ENCODE measurements around the gene RASSF3.

RASSF3 gene

DNA sequence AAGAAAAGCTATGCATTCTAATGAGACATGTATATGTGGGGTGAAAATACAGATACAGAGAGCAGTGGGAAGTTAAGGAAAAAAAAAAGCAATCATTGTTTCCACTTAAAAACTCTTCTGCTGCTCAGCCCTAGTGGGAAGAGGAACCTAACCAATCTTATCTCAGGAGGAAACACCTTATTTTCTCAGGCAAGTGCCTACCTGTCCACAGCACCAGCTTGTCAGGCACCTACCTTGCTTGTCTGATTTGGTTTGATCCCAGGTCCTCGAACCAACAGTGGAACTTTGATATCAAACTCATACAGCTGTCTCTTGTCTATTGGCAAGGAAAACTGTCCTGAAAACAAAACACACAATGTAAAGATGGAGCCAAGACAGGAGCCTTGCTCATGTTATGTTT, 126.5 kb downstream of the RASSF3 start:
- TF ChIP-seq, protein P1, sequence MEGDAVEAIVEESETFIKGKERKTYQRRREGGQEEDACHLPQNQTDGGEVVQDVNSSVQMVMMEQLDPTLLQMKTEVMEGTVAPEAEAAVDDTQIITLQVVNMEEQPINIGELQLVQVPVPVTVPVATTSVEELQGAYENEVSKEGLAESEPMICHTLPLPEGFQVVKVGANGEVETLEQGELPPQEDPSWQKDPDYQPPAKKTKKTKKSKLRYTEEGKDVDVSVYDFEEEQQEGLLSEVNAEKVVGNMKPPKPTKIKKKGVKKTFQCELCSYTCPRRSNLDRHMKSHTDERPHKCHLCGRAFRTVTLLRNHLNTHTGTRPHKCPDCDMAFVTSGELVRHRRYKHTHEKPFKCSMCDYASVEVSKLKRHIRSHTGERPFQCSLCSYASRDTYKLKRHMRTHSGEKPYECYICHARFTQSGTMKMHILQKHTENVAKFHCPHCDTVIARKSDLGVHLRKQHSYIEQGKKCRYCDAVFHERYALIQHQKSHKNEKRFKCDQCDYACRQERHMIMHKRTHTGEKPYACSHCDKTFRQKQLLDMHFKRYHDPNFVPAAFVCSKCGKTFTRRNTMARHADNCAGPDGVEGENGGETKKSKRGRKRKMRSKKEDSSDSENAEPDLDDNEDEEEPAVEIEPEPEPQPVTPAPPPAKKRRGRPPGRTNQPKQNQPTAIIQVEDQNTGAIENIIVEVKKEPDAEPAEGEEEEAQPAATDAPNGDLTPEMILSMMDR (IDR thresholded peaks at IDR 0.05; ENCODE audit: borderline replicate concordance, insufficient read depth, low read depth, low read length), result no peak
- H3K4me3 ChIP-seq (ENCODE audit: low read depth, low read length), result no peak overlapping the region

- TF ChIP-seq, protein P1 (IDR thresholded peaks at IDR 0.05; ENCODE audit: borderline replicate concordance, insufficient read depth, low read depth, low read length), result no peak
- no peak overlapping the region for H3K4me3 ChIP-seq (ENCODE audit: low read depth, low read length)
Measured at GRCh38 chr12:64737539-64737938, 127.2 kb downstream of the RASSF3 start.

- H3K4me3 ChIP-seq (ENCODE audit: low read depth, low read length), result no peak overlapping the region
- TF ChIP-seq, protein P1 (IDR thresholded peaks at IDR 0.05; ENCODE audit: borderline replicate concordance, insufficient read depth, low read depth, low read length), result no peak
Measured at GRCh38 chr12:64739778-64740177, 129.5 kb downstream of the RASSF3 start.

GRCh38 chr12:64740646-64741045, 130.4 kb downstream of the RASSF3 start:
- TF ChIP-seq, protein P1 (IDR thresholded peaks at IDR 0.05; ENCODE audit: borderline replicate concordance, insufficient read depth, low read depth, low read length), result no peak
- no peak overlapping the region for H3K4me3 ChIP-seq (ENCODE audit: low read depth, low read length)

DNA sequence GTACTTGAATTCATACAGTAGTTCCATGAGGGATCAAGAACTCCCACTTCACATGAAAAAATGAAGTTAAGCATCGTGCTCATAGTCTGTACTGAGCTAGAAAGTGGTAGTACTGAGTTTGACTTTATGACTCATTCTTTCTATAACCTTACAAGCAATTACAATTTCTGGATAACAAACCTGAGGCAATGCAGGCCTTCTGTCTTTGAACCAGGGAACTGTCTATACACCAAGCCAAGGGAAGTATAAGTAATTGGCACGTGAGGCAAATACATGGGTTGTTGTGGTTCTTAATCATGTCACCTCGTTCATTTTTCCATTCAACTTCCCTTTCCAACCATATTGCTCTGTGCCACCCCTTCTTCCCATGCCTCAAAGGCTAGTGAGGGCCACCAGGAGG, 132.1 kb downstream of the RASSF3 start:
- TF ChIP-seq, protein P1 (IDR thresholded peaks at IDR 0.05; ENCODE audit: borderline replicate concordance, insufficient read depth, low read depth, low read length), result no peak
- H3K4me3 ChIP-seq (ENCODE audit: low read depth, low read length), result no peak overlapping the region

DNA sequence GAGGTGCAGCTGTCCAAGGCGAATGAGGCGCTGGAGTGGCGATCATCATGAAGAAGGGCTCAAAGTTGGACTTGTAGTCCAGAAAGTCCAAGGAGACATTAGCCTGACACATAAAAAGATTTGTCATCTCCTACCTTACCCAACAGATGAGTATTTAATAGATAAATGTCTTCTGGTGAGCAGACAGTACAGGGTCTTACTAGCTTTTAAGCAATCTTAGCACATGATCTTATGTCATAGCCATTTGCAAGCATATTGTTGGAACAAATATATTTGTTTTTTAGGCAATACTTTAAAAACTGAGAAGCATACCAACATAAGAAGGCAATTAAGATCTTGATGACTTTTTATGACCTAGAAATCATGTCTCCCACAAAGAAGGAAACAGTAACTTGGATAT, 132.9 kb downstream of the RASSF3 start:
- TF ChIP-seq, protein P1 (IDR thresholded peaks at IDR 0.05; ENCODE audit: borderline replicate concordance, insufficient read depth, low read depth, low read length), result no peak
- H3K4me3 ChIP-seq (ENCODE audit: low read depth, low read length), result no peak overlapping the region

DNA sequence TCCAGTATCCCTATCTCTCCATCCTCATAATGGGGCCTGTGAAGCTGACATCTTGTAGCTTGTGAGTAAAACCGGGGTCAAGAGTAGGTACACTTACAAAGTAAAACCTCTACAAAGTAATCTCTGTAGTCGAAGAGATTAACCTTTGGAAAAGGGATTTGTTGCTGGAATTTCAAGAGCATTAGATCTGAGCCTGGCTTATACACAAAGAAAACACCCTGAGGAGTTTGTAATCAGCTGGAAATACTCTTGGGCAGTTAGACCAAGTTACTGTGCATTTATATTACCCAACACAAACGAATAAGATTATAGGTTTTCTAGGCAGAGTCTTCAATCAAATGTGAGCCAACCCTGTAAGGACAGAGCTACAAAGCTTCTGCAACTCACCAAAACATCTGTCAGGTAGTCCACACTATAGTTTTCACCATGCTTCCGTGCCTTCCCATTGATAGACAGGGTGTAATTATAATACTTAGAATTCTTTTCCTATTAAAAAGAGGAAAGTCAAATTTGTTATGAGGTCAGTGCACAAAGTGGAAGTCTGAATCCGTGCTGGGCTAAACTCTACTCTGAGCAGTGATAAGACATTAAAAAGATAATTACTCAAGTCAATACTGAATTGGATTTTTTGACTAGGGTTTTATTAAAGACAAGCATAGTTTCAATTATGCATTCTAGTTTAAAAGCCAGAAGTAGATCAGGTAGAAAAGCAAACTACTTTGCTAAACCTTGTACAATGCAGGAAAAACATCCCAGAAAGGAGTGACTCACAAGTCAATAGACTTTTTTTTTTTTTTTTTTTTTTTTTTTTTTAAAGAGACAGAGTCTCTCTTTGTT, 134.3 kb downstream of the RASSF3 start:
- H3K4me3 ChIP-seq (ENCODE audit: low read depth, low read length), result no peak overlapping the region
- TF ChIP-seq, protein P1 (IDR thresholded peaks at IDR 0.05; ENCODE audit: borderline replicate concordance, insufficient read depth, low read depth, low read length), result no peak
